HCT116 (cell line): Measurements from ENCODE around the gene MMD.

Experiments
- CEBPB ChIP-seq: IDR thresholded peaks from 2 replicates; pipeline ENCODE4 v1.6.1; 2012; ENCODE audit warnings: low read depth
- EZH2 ChIP-seq: fragments of 200-600 bp; sonication (generic); IDR thresholded peaks from 2 replicates; pipeline ENCODE4 v1.6.1; 2017; ENCODE audit warnings: antibody characterized with exemption, mixed run types
- POLR2A ChIP-seq: IDR thresholded peaks from 2 replicates; pipeline ENCODE4 v1.7.0; 2011; ENCODE audit warnings: borderline replicate concordance; ENCODE audit not compliant: insufficient read depth, insufficient read length; ENCODE audit errors: extremely low read depth
- POLR2AphosphoS5 ChIP-seq: IDR thresholded peaks from 2 replicates; pipeline ENCODE4 v1.6.1; 2011; ENCODE audit warnings: mild to moderate bottlenecking, low read depth, low read length, moderate library complexity
- SP1 ChIP-seq: IDR thresholded peaks from 2 replicates; pipeline ENCODE4 v1.6.1; 2012; ENCODE audit warnings: low read depth
- YY1 ChIP-seq: IDR thresholded peaks from 2 replicates; pipeline ENCODE4 v1.6.1; 2011; ENCODE audit warnings: low read length, low read depth, moderate library complexity, mild to moderate bottlenecking; ENCODE audit not compliant: insufficient replicate concordance; ENCODE audit errors: extremely low read depth
- ZFX ChIP-seq: fragments of 450-650 bp; IDR thresholded peaks from 2 replicates; pipeline ENCODE4 v1.6.1; 2017
- ZNF274 ChIP-seq: fragments of 200-500 bp; sonication (Bioruptor generic); IDR thresholded peaks from 2 replicates; pipeline ENCODE4 v1.6.1; 2014; ENCODE audit warnings: mild to moderate bottlenecking, low read depth, low read length, inconsistent platforms
- TF ChIP-seq, protein P1 (sequence below), 3 experiments: fragments of 200-600 bp in 1 of 3; sonication (generic) in 1 of 3; IDR thresholded peaks in 2 of 3; conservative IDR thresholded peaks in 1 of 3; 2 replicates each; pipeline ENCODE4 v1.5.1; 2012 to 2017; ENCODE audit warnings: low read depth in 2 of 3, low read length in 2 of 3, antibody characterized with exemption in 1 of 3, borderline replicate concordance in 1 of 3, control low read depth in 1 of 3, mild to moderate bottlenecking in 1 of 3, mixed read lengths in 1 of 3, mixed run types in 1 of 3, moderate library complexity in 1 of 3; ENCODE audit not compliant: insufficient read depth in 1 of 3
- TF ChIP-seq, protein P2 (sequence below): IDR thresholded peaks from 2 replicates; pipeline ENCODE4 v1.6.1; 2011; ENCODE audit warnings: mild to moderate bottlenecking, low read length, moderate library complexity; ENCODE audit not compliant: insufficient replicate concordance; ENCODE audit errors: extremely low read depth

DNA sequence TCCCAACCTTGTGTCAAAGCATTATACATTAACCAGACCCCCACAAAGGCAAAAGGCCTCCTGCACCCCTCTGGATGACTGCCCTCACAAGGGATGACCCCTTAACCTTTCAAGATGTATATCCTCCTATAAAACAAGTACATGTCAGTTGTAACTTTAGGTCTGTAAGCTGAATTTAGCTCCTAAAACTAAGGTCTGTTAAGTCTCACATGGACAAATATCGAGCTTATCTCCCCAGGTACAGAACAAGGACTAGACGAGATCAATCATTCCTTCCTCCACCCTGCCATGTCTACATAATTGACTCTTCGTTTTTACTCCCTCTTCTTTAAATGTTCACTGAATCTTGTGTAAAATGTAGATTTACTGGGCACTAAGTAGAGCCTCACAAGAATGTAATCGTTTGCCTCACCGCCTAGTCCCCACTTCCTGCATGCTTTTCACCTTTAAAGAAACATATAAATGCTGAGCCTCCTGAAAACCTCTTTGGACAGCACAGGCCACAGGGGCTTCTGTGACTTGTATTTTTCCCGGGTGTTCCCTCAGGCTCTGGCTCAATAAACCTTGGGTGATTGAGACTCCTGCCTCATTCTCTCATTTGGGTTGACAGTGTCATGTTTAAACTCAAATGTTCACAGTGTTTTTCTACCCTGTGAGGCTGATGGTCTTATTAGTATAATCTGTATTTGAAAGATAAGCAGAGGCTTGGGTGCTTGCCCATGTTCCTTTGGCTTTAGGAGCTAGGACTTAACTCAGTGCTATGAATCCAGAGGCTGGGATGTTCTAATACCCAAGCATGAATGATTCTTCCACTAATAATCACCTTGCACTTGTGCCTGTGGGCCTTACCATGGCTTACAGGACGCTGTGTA lies 37.6 kb downstream of the MMD start:
- TF ChIP-seq, protein P1, sequence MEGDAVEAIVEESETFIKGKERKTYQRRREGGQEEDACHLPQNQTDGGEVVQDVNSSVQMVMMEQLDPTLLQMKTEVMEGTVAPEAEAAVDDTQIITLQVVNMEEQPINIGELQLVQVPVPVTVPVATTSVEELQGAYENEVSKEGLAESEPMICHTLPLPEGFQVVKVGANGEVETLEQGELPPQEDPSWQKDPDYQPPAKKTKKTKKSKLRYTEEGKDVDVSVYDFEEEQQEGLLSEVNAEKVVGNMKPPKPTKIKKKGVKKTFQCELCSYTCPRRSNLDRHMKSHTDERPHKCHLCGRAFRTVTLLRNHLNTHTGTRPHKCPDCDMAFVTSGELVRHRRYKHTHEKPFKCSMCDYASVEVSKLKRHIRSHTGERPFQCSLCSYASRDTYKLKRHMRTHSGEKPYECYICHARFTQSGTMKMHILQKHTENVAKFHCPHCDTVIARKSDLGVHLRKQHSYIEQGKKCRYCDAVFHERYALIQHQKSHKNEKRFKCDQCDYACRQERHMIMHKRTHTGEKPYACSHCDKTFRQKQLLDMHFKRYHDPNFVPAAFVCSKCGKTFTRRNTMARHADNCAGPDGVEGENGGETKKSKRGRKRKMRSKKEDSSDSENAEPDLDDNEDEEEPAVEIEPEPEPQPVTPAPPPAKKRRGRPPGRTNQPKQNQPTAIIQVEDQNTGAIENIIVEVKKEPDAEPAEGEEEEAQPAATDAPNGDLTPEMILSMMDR (IDR thresholded peaks at IDR 0.05 in 2 of 3, conservative IDR thresholded peaks at IDR 0.05 in 1 of 3; ENCODE audit: borderline replicate concordance in 1 of 3, insufficient read depth in 1 of 3, low read depth in 2 of 3, low read length in 2 of 3), result no peak
- TF ChIP-seq ZNF274 (no peak), POLR2AphosphoS5 (no peak), CEBPB (no peak), POLR2A (no peak), EZH2 (no peak), ZFX (no peak), YY1 (no peak), SP1 (no peak)
- TF ChIP-seq, protein P2, sequence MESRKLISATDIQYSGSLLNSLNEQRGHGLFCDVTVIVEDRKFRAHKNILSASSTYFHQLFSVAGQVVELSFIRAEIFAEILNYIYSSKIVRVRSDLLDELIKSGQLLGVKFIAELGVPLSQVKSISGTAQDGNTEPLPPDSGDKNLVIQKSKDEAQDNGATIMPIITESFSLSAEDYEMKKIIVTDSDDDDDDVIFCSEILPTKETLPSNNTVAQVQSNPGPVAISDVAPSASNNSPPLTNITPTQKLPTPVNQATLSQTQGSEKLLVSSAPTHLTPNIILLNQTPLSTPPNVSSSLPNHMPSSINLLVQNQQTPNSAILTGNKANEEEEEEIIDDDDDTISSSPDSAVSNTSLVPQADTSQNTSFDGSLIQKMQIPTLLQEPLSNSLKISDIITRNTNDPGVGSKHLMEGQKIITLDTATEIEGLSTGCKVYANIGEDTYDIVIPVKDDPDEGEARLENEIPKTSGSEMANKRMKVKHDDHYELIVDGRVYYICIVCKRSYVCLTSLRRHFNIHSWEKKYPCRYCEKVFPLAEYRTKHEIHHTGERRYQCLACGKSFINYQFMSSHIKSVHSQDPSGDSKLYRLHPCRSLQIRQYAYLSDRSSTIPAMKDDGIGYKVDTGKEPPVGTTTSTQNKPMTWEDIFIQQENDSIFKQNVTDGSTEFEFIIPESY, result no peak
